GM12875 (cell line): ENCODE data around the gene AUH.

Experiments used
- H3K4me3 ChIP-seq: one replicate; pipeline ENCODE4 v1.5.1; 2011; ENCODE audit warnings: low read depth, low read length, control low read depth
- CTCF ChIP-seq: IDR thresholded peaks from 2 replicates; pipeline ENCODE4 v1.5.1; 2011; ENCODE audit warnings: low read depth, mild to moderate bottlenecking, control low read depth, inconsistent platforms, low read length, moderate library complexity, borderline replicate concordance; ENCODE audit not compliant: insufficient read depth

The AUH gene

GRCh38 chr9:91248707-91249106 is 113.0 kb downstream of the AUH start:
- TF ChIP-seq CTCF: no peak
- H3K4me3 ChIP-seq: no peak overlapping the region

- no peak for TF ChIP-seq CTCF
- H3K4me3 ChIP-seq: no peak overlapping the region
Observed at GRCh38 chr9:91247278-91247677, 114.4 kb downstream of the AUH start.

- no peak for TF ChIP-seq CTCF
- no peak overlapping the region for H3K4me3 ChIP-seq
Observed at GRCh38 chr9:91246846-91247245, 114.9 kb downstream of the AUH start.

- TF ChIP-seq CTCF: no peak
- no peak overlapping the region for H3K4me3 ChIP-seq
Observed at GRCh38 chr9:91245431-91246313, 116.0 kb downstream of the AUH start.

- no peak for TF ChIP-seq CTCF
Observed at GRCh38 chr9:91243029-91243428, 118.7 kb downstream of the AUH start.

GRCh38 chr9:91241909-91242308 is 119.8 kb downstream of the AUH start:
- H3K4me3 ChIP-seq: no peak overlapping the region
- TF ChIP-seq CTCF: no peak

More at GRCh38 chr9:91243029-91243428, 118.7 kb downstream of the AUH start:
- H3K4me3 ChIP-seq: no peak overlapping the region

- no peak overlapping the region for H3K4me3 ChIP-seq
- TF ChIP-seq CTCF: no peak
Observed at GRCh38 chr9:91240596-91241165, 121.0 kb downstream of the AUH start.
